Effector memory CD8-positive, alpha-beta T cell (primary cell): ENCODE results near the gene SLC16A8.

Experiments used
- ATAC-seq: fragments of 150-1000 bp; cut with Tn5 transposase; replicated peaks from 2 replicates; pipeline ENCODE4 v1.10.0; 2021; ENCODE audit warnings: mild to moderate bottlenecking, moderate library complexity
- DNase-seq, 3 experiments: peaks; one replicate each; pipeline ENCODE4 v3.0.0; 2021
- H3K27ac Mint-ChIP-seq, 2 donors: one replicate each; pipeline ENCODE4 v1.8.0; 2022; ENCODE audit warnings: mild to moderate bottlenecking in 2 of 2, mixed read lengths in 2 of 2, moderate library complexity in 2 of 2
- H3K27me3 Mint-ChIP-seq, 2 donors: one replicate each; pipeline ENCODE4 v1.8.0; 2022; ENCODE audit warnings: mixed read lengths in 2 of 2
- H3K36me3 Mint-ChIP-seq: one replicate; pipeline ENCODE4 v1.8.0; 2022; ENCODE audit warnings: mild to moderate bottlenecking, moderate library complexity, mixed read lengths; ENCODE audit not compliant: insufficient read depth
- H3K4me1 Mint-ChIP-seq, 2 donors: one replicate each; pipeline ENCODE4 v1.8.0; 2022; ENCODE audit warnings: low read depth in 2 of 2, mixed read lengths in 2 of 2
- H3K4me3 Mint-ChIP-seq, 2 donors: one replicate each; pipeline ENCODE4 v1.8.0; 2022; ENCODE audit warnings: mild to moderate bottlenecking in 2 of 2, mixed read lengths in 2 of 2, moderate library complexity in 2 of 2
- H3K9me3 Mint-ChIP-seq, 2 donors: one replicate each; pipeline ENCODE4 v1.8.0; 2022; ENCODE audit warnings: mixed read lengths in 2 of 2

The SLC16A8 gene

DNA sequence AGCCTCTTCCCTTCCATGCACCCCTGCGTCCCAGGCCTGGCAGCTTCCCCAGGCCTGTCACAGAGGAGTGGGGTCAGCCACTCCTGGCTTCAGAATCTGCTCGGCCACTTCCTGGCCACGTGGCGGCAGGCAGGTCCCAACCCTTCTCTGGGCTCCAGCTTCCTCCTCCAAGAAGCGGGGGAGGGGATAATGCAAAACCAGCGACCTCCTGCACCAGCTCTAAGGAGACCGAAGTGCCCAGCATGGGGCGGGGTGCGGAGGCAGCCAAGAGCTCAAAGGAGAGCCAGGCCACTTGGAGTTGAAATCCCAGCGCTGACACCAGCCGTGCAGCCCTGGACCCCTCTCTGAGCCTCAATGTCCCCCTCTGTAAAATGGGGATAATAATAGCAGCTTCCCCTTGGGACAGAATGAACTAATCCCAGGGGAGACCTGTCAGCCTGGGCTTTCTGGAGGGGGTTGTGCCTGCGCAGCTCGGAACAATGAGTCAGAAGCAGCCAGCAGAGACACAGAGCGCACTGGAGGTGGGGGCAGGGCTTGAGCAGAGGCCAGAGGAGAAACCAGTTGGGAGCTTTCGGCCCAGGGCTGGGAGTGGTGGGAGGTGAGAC, 49.6 kb downstream of the SLC16A8 start:
- no peak for ATAC-seq
- H3K27ac Mint-ChIP-seq, result no peak overlapping the region

DNA sequence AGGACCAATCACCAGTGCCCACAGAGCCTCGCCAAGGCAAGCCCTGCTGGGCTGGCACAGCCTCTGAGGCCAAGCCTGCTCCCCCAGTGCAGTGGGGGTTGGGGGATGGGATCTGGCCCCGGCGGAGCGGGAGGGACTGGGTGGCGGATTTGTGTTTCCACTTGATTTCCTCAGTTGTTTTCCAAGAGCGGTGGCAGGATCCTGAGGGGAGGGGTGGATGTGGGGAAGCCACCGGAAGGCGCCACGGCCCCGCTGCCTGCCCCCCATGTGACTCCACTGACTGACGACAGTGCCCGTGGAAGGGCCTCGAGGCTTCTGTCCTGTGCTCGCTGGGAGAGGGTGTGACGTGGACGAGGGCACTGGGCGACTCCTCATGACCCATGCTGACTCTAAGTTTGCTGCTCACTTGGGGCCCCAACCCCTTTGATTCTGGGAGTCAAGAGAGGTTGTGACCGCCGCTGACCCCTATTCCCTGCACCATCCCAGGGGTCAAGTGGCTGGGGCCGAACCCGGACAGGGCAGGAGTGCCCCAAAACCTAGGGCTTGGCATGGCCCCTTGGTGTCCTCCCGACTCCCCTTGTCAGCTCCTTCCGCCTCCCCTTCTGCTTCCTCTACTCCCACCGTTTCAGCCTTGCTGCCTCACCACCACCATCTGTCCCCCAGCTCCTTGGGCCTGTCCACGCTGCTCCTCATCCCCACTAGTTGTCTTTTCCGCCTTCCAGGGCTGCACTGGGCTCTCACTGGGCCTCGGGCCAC, 50.3 kb downstream of the SLC16A8 start:
- ATAC-seq (no peak), DNase-seq (no peak)
- Mint-ChIP-seq H3K36me3 (no peaks in the 10 kb centered on the region), H3K27ac (no peak overlapping the region), H3K4me3 (no peak overlapping the region), H3K4me1 (peaks cover 2 to 7% of the 10 kb centered on the region in 2 donors), H3K9me3 (no peaks in the 10 kb centered on the region), H3K27me3 (no peaks in the 10 kb centered on the region)

More for the DNA sequence above, 49.6 kb downstream of the SLC16A8 start:
- no peak for DNase-seq
- no peak overlapping the region for H3K4me3 Mint-ChIP-seq
- no peaks in the 10 kb centered on the region for H3K27me3 Mint-ChIP-seq
- no peaks in the 10 kb centered on the region for H3K36me3 Mint-ChIP-seq
- H3K9me3 Mint-ChIP-seq, result no peaks in the 10 kb centered on the region
- peaks cover 2 to 5% of the 10 kb centered on the region in 2 donors for H3K4me1 Mint-ChIP-seq

DNA sequence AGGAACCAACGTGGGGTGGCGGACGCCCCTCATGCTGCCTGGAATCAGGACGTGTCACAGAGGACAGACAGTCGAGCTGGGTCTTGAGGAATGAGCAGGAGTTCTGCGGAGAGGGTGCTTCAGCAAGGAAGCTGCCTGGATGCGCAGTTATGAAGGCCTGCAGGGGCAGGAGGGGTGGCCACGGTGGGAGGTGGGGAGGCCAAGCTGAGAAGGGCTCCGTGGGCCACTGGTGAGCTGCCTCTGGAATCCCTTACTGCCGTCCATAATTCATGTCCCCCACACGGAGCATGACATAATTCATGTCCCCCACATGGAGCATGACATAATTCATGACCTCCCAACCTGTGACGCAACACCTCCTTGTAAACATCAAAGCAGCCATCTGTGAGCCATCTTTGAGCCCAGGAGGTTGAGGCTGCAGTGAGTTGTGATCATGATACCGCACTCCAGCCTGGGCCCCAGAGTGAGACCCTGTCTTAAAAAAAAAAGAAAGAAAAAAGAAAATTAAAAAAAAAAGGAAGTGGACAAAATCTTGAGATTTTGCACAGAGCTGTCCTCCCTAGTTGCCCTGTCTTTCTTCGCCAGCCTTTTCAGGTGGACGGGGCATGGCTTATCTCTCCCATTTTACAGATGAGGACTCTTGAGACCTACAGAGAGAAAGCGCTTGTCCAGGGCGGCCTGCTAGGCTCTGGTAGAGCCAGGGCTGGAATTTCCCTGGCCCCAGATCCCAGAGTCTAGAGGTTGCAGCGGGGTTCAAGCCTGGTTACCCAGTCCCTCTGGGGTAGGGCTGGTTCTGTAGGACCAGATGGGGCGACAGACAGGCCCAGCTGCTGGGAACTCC, 51.1 kb downstream of the SLC16A8 start:
- DNase-seq (no peak), ATAC-seq (no peak)
- H3K27ac Mint-ChIP-seq, result no peak overlapping the region
- H3K4me3 Mint-ChIP-seq, result no peak overlapping the region
- H3K9me3 Mint-ChIP-seq, result no peaks in the 10 kb centered on the region
- peaks cover 2 to 7% of the 10 kb centered on the region in 2 donors for H3K4me1 Mint-ChIP-seq
- H3K36me3 Mint-ChIP-seq, result no peaks in the 10 kb centered on the region
- no peaks in the 10 kb centered on the region for H3K27me3 Mint-ChIP-seq

DNA sequence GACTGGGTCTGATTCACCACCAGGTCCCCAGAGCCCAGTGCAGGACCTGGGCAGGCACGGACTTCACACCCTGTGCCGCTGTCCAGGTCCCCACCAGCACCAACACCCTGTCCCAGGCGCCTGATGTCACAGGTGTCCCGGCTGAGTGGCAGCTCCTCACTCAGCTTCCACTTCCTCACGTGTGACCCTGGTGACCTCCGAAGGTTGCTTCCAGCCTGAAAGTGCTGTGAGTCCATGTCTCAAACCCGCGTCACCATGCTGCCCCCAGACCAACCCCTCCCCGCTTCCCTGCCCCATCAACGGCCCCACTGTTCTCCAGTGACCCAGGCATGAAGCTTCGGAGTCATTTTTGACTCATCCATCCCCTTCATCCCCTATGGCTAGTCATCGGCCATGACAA, 52.5 kb downstream of the SLC16A8 start:
- H3K4me1 Mint-ChIP-seq, result peaks cover 8 to 13% of the 10 kb centered on the region in 2 donors
- no peak overlapping the region for H3K4me3 Mint-ChIP-seq
- no peaks in the 10 kb centered on the region for H3K27me3 Mint-ChIP-seq
- DNase-seq (no peak), ATAC-seq (no peak)
- no peak overlapping the region for H3K27ac Mint-ChIP-seq
- no peaks in the 10 kb centered on the region for H3K36me3 Mint-ChIP-seq
- no peaks in the 10 kb centered on the region for H3K9me3 Mint-ChIP-seq

DNA sequence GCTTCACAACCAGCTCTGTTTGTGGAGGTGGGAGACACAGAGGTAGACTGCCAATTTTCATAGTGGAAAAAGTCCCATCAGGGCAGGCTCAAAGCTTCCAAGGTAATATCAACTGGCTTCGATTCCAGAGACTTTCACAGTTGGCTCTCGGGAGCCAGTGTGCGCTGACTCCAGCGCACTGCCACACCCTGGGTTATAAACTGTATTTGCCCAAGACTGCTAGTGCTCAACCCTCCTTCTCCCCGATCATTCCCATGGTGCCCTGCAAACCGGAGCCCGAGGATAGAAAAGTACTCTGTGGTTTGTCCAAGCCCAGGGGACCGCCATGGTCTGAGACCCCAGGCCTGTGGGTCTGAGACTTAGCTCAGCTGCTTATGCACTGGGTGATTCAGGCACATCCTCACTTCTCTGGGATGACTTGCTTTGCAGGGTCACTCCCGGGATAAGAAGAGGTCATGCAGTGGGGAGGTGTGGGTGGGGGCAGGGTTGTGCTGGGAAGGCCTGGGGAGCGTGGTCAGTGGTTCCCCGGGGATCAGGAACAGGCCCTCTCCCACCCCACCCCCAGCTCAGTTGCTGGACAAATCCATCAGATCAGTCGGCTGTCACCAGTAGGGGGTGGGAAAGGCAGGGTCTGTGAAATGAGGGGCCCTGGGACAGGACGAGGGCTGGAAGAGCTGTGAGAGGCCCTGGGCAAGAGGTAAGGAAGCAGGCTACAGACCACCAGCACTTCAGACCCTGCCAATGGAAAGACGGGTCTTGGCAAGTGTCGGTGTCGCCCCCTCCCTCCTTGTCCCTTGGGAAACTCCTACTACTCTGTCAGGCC, 53.5 kb downstream of the SLC16A8 start:
- ATAC-seq (no peak), DNase-seq (no peak)
- Mint-ChIP-seq H3K27me3 (no peaks in the 10 kb centered on the region), H3K9me3 (no peaks in the 10 kb centered on the region), H3K27ac (peak overlapping the region in 1 of 2 donors; percentile 13), H3K4me1 (peaks cover 8 to 13% of the 10 kb centered on the region in 2 donors), H3K4me3 (no peak overlapping the region), H3K36me3 (no peaks in the 10 kb centered on the region)

DNA sequence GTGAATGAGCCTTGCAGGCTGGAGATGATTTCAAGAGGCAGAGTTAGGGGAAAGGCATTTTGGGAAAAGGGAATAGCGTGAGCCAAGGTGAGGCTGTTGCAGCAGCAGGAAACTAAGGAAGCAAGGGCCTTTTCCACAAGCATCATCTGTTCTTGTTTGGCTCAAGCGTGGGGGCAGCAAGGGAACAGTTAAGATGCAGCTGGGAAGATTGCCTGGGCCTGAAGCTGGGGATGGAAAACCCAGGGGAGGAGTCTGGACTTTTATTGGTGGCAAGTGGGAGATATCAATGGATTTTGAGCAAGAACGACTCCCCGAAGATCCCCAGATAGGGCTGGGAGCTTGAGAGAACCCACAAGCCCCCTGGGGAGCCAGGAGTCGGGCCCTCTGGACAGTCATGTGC, 54.1 kb downstream of the SLC16A8 start:
- ATAC-seq, result no peak
- peaks cover 8 to 10% of the 10 kb centered on the region in 2 donors for H3K4me1 Mint-ChIP-seq
- H3K27me3 Mint-ChIP-seq, result no peaks in the 10 kb centered on the region
- no peak overlapping the region for H3K4me3 Mint-ChIP-seq
- DNase-seq, result no peak
- no peaks in the 10 kb centered on the region for H3K9me3 Mint-ChIP-seq
- no peak overlapping the region for H3K27ac Mint-ChIP-seq
- H3K36me3 Mint-ChIP-seq, result no peaks in the 10 kb centered on the region

DNA sequence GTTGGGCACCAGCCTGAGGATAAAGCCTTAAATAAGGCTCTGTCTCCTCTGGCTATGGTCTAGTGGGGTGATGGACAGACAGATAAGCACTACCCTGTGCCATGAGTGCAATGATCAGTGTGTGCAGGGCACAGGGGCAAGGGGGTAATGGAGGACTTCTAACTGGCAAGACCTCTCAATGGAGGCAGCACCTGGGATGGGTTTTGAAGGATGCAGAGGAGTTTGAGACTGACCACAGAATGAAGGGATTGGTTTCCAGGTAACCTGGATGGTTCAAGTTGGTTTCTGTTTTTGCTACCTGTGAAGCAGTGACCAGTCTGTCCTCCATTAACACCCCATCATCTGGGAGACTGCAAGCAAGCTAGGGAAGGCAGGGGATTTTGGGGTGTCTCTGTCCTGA, 54.6 kb downstream of the SLC16A8 start:
- H3K27me3 Mint-ChIP-seq, result no peaks in the 10 kb centered on the region
- no peaks in the 10 kb centered on the region for H3K36me3 Mint-ChIP-seq
- no peaks in the 10 kb centered on the region for H3K9me3 Mint-ChIP-seq
- no peak for DNase-seq
- H3K4me1 Mint-ChIP-seq, result peaks cover 8 to 10% of the 10 kb centered on the region in 2 donors
- H3K4me3 Mint-ChIP-seq, result no peak overlapping the region
- no peak for ATAC-seq
- H3K27ac Mint-ChIP-seq, result no peak overlapping the region

DNA sequence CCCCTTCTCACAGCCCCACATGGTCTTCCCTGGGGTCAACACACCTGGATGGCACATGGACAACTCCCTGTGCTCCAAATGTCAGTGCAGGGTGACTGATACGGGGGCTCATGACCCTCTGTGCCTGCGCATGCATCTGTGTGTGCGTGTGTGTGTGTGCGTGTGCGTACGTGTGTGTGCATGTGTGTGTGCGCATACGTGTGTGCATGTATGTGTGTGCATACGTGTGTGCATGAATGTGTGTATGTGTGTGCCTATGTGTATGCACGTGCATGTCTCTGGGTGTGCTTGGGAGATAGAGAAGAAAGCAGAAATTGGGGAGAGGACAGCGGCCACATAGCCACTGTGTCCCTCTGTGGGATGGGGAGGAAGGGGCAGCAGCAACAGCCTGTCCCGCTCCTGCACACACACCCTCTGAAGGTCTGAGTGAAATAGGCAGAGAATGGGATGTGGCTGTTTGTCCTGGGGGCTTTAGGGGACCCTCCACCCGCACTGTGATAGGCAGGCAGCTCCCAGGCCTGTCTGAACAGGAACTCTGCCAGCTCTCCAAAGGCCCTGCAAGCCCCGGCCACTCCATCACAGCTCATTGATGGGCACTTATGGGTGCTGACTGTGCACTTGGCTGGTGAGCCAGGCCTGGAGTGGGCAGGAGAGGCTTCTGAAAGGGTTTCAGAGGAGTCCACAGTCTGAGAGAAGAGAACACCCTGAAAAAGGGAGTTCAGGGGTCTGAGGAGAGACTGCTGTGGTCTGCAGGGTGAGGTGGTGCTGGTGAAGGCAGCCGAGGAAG, 55.4 kb downstream of the SLC16A8 start:
- no peaks in the 10 kb centered on the region for H3K36me3 Mint-ChIP-seq
- peaks cover 8 to 10% of the 10 kb centered on the region in 2 donors for H3K4me1 Mint-ChIP-seq
- no peak overlapping the region for H3K27ac Mint-ChIP-seq
- no peaks in the 10 kb centered on the region for H3K27me3 Mint-ChIP-seq
- ATAC-seq (no peak), DNase-seq (no peak)
- no peak overlapping the region for H3K4me3 Mint-ChIP-seq
- no peaks in the 10 kb centered on the region for H3K9me3 Mint-ChIP-seq
